Activated effector memory CD4-positive, alpha-beta T cell treated with Interleukin-2 at 50 U/mL for 16 hours (primary cell): ENCODE data around the gene GCNA.
"Not testable (repeated sequence)": the region's sequence is repeated elsewhere in the genome, so short reads cannot be mapped to it uniquely, and the experiment has no call there.

Experiments used
- DNase-seq: peaks from one replicate; pipeline ENCODE4 v3.0.0-alpha.2; 2020

Gene GCNA

GRCh38 chrX:71559773-71560172 lies 18.5 kb upstream of the GCNA start:
- DNase-seq, result not testable (repeated sequence)

GRCh38 chrX:71563921-71564320 lies 14.3 kb upstream of the GCNA start:
- no peak for DNase-seq

GRCh38 chrX:71565474-71566041 lies 12.7 kb upstream of the GCNA start:
- DNase-seq, result no peak

- DNase-seq, result not testable (repeated sequence)
Observed at GRCh38 chrX:71571390-71571789, 6.8 kb upstream of the GCNA start.

- no peak for DNase-seq
Observed at GRCh38 chrX:71573590-71573989, 4.6 kb upstream of the GCNA start.

GRCh38 chrX:71577682-71578081 lies 555 bp upstream of the GCNA start:
- DNase-seq, result no peak

GRCh38 chrX:71579136-71579989 lies 1.1 kb downstream of the GCNA start:
- no peak for DNase-seq

GRCh38 chrX:71579990-71580380 lies 1.7 kb downstream of the GCNA start:
- DNase-seq, result no peak

- DNase-seq, result no peak
Observed at GRCh38 chrX:71581210-71581609, 3.0 kb downstream of the GCNA start.

GRCh38 chrX:71586929-71587328 lies 8.7 kb downstream of the GCNA start:
- DNase-seq, result no peak

GRCh38 chrX:71593210-71593609 lies 15.0 kb downstream of the GCNA start:
- DNase-seq, result not testable (repeated sequence)

GRCh38 chrX:71599965-71600364 lies 21.7 kb downstream of the GCNA start:
- DNase-seq, result no peak

GRCh38 chrX:71603618-71604017 lies 25.4 kb downstream of the GCNA start:
- no peak for DNase-seq

GRCh38 chrX:71604141-71604540 lies 25.9 kb downstream of the GCNA start:
- DNase-seq, result no peak

GRCh38 chrX:71604796-71605568 lies 26.7 kb downstream of the GCNA start:
- no peak for DNase-seq

GRCh38 chrX:71606536-71607216 lies 28.4 kb downstream of the GCNA start:
- DNase-seq, result no peak

- no peak for DNase-seq
Observed at GRCh38 chrX:71607488-71607887, 29.3 kb downstream of the GCNA start.

- no peak for DNase-seq
Observed at GRCh38 chrX:71609095-71609750, 31.0 kb downstream of the GCNA start.

GRCh38 chrX:71611736-71612135 lies 33.5 kb downstream of the GCNA start:
- DNase-seq, result not testable (repeated sequence)

GRCh38 chrX:71612256-71612655 lies 34.0 kb downstream of the GCNA start:
- DNase-seq, result no peak

- no peak for DNase-seq
Observed at GRCh38 chrX:71615056-71615455, 36.8 kb downstream of the GCNA start.

GRCh38 chrX:71615954-71616353 lies 37.7 kb downstream of the GCNA start:
- no peak for DNase-seq
